GM21619 (cell line): ENCODE data around the gene LHPP.
A peak's percentile ranks its signal among the peaks of the same experiment; 100 is the strongest.

Experiments used
- ATAC-seq: cut with Tn5 transposase; IDR thresholded peaks from one replicate; pipeline ENCODE4 v1.9.1; 2021; ENCODE audit not compliant: unreplicated experiment

Gene LHPP

DNA sequence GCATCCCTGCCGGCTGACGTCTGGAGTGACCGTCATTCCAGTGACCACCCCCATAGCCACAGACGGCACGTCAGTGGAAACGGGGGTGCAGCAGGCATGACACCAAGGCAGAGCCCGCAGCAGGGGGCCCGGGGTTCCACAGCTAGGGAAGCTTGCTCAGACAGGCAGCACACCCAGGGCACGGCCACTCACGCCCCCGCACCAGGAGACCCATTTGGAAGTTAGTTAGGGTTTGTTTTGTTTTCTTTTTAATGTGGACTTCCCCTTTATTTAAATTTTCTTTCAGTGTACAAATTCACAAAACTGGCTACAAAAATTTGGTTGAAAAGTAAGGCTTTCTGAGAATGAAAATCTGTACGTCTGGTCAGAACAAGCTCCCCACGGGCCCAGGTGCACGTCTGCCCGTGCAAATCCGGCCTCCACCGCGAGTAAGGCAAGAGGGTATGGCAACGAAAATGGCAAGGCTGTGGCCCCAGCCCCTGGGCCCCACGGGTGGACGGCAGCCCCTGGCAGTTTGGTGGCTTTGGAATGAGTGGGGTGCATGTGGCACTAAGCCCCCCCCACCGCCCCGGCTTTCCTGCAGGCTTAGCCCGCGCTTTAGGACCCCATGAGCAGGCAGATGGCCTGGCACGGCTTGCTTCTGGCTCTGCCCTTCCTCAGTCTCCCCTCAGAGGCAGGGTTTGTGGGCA, 158.3 kb downstream of the LHPP start:
- ATAC-seq: peak; percentile 45

DNA sequence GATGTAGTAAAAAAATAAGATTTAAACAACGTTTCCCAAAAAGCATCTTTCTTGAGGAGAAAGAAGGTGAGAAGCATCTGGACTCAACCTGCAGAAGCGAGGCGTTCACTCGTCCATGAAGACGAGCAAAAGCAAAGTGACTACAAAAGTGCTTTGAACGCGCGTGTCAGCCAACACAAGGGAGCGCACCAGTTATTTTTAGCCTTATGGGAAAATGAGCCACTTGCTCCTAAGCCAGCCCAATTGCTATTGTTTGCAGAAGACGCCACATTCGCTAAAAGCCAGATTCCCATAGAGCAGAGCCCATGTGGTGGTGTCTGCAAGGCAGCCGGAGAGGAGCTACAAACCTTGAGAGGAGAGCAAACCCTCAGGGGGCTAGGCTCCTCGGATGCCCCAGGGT, 160.0 kb downstream of the LHPP start:
- no peak for ATAC-seq

DNA sequence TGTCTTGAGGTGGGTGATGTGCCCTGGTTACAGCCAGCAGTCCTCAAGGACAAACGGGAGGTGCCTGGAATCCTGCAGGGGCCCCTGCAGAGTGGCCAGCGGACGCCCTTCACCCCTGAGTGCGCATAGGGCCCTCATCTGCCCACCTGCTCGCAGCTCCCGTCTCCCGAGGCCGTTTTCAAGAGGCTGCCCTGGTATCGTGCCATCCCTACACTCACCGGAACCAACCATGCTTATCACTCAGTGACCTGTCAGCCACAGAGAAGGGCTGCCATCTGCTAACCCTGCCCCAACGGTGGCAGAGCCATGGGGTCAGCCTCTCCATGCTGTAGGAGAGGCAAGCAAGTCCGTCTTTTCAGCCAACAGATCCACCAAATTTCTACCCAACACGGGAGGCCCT, 160.5 kb downstream of the LHPP start:
- no peak for ATAC-seq

DNA sequence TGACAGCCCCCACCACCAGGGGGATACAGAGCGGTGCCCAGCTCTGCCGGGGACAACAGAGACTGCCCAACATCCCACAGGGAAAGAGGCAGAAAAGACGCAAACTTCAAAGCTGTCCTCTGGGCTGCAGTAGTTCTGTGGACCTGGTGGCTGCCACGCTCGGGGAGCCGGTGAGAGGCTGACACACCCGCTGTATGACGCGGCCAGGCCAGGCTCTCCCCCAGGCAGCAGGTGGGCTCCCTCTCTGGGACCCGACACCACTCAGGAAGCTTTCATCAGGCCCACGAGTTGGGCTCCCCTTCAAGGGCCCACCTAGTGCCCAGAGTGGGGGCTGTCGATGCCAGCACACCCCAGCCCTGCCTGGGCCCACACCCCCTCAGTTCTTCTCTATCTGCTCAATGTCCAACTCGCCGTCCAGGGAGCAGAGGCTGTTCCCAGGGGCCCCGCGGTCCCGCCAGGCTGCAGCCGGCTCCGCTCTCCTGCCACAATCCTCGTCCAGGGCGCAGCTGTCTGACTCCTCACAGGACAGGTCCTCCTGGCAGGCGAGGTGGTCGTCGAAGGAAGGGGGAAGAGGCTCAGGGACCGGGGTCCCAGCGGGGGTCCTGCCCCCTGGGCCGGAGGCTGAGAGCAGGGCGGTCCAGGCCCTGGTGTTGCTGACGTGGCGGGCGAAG, 161.4 kb downstream of the LHPP start:
- ATAC-seq: no peak

GRCh38 chr10:124624006-124624405, 162.4 kb downstream of the LHPP start:
- ATAC-seq: no peak

GRCh38 chr10:124624466-124624865, 162.8 kb downstream of the LHPP start:
- no peak for ATAC-seq

DNA sequence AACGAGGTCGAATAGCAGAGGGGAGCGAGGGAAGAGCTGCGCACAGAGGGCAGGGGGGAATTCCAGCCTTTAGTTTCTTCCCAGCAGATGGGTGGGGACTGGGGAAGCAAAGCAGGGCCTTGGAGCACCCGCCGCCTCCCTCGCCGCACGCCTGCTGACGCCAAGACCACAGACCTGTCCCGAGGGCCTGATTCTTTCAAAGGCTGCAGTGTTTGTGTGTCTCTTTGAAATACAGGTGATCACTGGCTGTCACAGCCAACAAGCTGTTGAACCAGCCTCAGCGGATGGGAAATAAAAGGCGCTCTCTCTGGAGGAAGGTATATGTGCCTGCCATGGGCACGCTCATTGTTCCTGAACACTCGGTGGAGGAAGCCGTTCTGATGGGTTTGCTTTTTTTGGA, 163.3 kb downstream of the LHPP start:
- no peak for ATAC-seq

- no peak for ATAC-seq
These were observed 164.2 kb downstream of the LHPP start for GRCh38 chr10:124625831-124626238.

DNA sequence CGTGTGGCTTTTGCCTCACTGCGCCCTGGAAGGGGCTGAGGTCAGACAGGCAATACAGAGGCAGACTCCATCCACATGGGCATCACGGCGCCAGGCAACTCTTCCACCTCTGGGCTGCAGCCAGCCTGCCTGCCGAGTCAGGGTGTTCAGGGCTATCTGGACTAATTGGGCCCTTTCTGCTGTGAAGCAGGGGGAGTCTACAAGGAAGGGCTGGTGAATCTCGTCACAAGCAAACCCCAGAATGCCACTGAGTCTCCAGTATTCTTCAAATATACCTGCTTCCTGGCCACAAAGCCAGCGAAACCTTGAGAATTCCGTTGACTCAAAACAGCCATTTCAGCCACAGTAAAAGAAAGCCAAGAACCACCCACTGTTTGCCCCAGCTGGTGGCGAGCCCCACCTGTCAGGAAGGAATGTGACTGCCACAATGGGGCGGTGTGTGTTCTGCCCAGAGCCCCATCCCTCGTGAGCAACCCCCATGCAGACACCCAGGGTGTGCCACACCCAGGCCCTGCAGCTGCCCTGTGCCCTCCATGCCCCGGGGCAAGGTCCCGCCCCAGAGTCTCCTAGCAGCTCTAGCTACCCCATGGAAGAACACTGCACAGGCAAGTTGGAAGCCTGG, 165.2 kb downstream of the LHPP start:
- ATAC-seq: peak; percentile 80

GRCh38 chr10:124627866-124628675, 166.4 kb downstream of the LHPP start:
- ATAC-seq: no peak

GRCh38 chr10:124628676-124629021, 167.0 kb downstream of the LHPP start:
- ATAC-seq: no peak

DNA sequence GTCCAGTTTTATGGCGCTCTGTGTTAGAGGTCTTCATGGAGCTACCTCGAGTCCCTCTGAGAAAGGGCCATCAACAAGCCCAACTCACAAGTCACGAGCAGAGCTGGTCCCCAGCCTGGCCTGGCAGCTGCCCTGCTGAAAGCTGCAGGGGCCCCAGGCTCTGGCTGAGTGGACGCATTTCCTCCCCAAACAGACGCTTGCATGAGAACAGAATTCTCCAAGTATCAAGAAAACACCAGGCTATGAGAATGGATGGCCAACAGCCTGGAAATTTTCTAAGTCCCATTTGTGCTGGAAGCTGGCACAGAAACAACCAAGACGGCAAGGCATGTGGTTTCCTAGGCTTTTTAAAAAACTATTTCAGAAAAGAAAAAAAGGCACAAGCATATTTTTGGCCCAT, 167.8 kb downstream of the LHPP start:
- ATAC-seq: no peak

- no peak for ATAC-seq
These were observed 168.2 kb downstream of the LHPP start for GRCh38 chr10:124629842-124630241.

DNA sequence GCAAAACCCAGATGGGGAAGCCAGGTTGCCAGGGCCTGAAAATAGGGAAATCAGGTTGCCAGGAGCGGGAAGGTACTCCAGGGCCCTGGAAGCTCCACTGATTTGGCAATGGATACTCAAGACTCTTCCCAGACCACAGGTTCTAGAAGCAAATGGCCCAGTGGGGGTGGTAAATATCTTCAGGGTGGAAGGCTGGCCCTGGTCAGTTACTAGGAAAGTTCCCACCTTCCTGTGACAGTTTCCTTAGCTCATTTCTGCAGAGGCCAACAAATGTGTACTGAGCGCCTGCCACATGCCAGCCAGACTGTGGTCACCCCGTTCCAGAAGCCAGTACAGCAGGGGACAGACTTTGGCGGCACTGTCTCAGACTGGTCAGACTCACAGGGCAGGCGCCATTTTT, 168.9 kb downstream of the LHPP start:
- ATAC-seq: no peak

- no peak for ATAC-seq
These were observed 170.5 kb downstream of the LHPP start for GRCh38 chr10:124632064-124632531.

GRCh38 chr10:124632566-124632965, 170.9 kb downstream of the LHPP start:
- no peak for ATAC-seq

- ATAC-seq: no peak
These were observed 174.8 kb downstream of the LHPP start for GRCh38 chr10:124636271-124636995.

GRCh38 chr10:124637091-124637700, 175.6 kb downstream of the LHPP start:
- no peak for ATAC-seq

DNA sequence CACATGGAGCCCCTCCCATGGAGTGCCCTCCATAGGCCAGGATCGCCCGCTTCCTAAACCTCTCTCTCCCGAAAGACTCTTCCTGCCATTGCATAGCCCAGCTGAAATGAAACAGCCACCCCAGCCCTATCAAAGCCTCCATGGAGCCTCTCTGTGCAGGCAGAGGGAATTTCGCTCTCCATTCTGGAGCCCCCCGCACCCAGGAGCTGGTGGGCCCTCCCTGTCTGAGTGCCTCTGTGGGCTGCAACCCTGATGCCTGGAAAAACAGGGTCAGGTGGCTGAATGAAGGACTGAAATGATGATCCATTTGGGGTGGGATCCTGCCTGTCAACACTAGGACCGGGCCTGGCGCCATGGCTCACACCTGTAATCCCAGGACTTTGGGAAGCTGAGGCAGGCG, 176.1 kb downstream of the LHPP start:
- ATAC-seq: no peak

- no peak for ATAC-seq
These were observed 177.6 kb downstream of the LHPP start for GRCh38 chr10:124639206-124639605.
